HepG2 (cell line): ENCODE results near the gene SLC25A20. TPM values are rescaled to one million over a fixed set of nuclear protein-coding genes. Genes with fewer than 3 reads are reported as not detected.
A peak's percentile ranks its signal among the peaks of the same experiment; 100 is the strongest.

Experiments used
- ASH2L ChIP-seq: fragments of 300-600, 200-600 bp; sonication (generic); IDR thresholded peaks from 2 replicates; pipeline ENCODE4 v1.7.0; 2017; ENCODE audit warnings: low read depth, mild to moderate bottlenecking, moderate library complexity, mixed read lengths, low read length; ENCODE audit not compliant: insufficient read length
- HNRNPLL ChIP-seq: fragments of 200-400 bp; formaldehyde crosslinking; IDR thresholded peaks from 2 replicates; pipeline ENCODE4 v1.6.1; 2017; ENCODE audit warnings: mild to moderate bottlenecking, low read depth, low read length; ENCODE audit not compliant: poor library complexity, severe bottlenecking
- JUN ChIP-seq: sonication (generic); formaldehyde crosslinking; IDR thresholded peaks from 2 replicates; pipeline ENCODE4 v1.4.0; 2020; ENCODE audit warnings: mild to moderate bottlenecking, missing genetic modification reagents
- MYC ChIP-seq: sonication (generic); formaldehyde crosslinking; IDR thresholded peaks from 2 replicates; pipeline ENCODE4 v1.9.0; 2021; ENCODE audit warnings: missing genetic modification reagents, borderline replicate concordance
- PITX1 ChIP-seq: sonication (generic); formaldehyde crosslinking; IDR thresholded peaks from 2 replicates; pipeline ENCODE4 v1.5.1; 2020; ENCODE audit warnings: mild to moderate bottlenecking, missing genetic modification reagents
- SNAPC4 ChIP-seq: sonication (generic); formaldehyde crosslinking; IDR thresholded peaks from 2 replicates; pipeline ENCODE4 v1.4.0; 2020; ENCODE audit warnings: mild to moderate bottlenecking, missing genetic modification reagents
- SP140L ChIP-seq: sonication (generic); formaldehyde crosslinking; IDR thresholded peaks from 2 replicates; pipeline ENCODE4 v1.4.0; 2020; ENCODE audit warnings: missing genetic modification reagents, borderline replicate concordance
- TARDBP ChIP-seq: sonication (generic); formaldehyde crosslinking; IDR thresholded peaks from 2 replicates; pipeline ENCODE4 v1.8.0; 2022; ENCODE audit warnings: mild to moderate bottlenecking, missing genetic modification reagents
- THAP11 ChIP-seq: IDR thresholded peaks from 2 replicates; pipeline ENCODE4 v1.6.1; 2016; ENCODE audit warnings: missing biosample characterization, missing genetic modification reagents
- XBP1 ChIP-seq: sonication (generic); formaldehyde crosslinking; IDR thresholded peaks from 2 replicates; pipeline ENCODE4 v1.5.0; 2020; ENCODE audit warnings: missing genetic modification reagents
- ZBTB20 ChIP-seq: sonication (generic); formaldehyde crosslinking; IDR thresholded peaks from 2 replicates; pipeline ENCODE4 v1.8.1; 2023; ENCODE audit warnings: missing genetic modification reagents, low read depth, mild to moderate bottlenecking, borderline replicate concordance
- ZNF142 ChIP-seq: sonication (generic); formaldehyde crosslinking; IDR thresholded peaks from 2 replicates; pipeline ENCODE4 v1.4.0; 2020; ENCODE audit warnings: missing genetic modification reagents
- ZNF274 ChIP-seq: sonication (generic); formaldehyde crosslinking; IDR thresholded peaks from 2 replicates; pipeline ENCODE4 v1.5.1; 2020; ENCODE audit warnings: mild to moderate bottlenecking, missing genetic modification reagents
- ZNF503 ChIP-seq: sonication (generic); formaldehyde crosslinking; IDR thresholded peaks from 2 replicates; pipeline ENCODE4 v1.4.0; 2020; ENCODE audit warnings: missing genetic modification reagents
- ZNF577 ChIP-seq: sonication (generic); formaldehyde crosslinking; IDR thresholded peaks from 2 replicates; pipeline ENCODE4 v1.4.0; 2020; ENCODE audit warnings: mild to moderate bottlenecking, low read depth, missing genetic modification reagents, borderline replicate concordance
- ZNF792 ChIP-seq: IDR thresholded peaks from 2 replicates; pipeline ENCODE4 v1.6.1; 2016
- polyA plus RNA-seq, 8 experiments: library from polyadenylated mRNA; depleted of rRNA in 3 of 8; stranded (reverse) in 7 of 8; unstranded in 1 of 8; fragments of >200 nt; fragmentation: Illumina TruSeq in 4 of 8; extraction: Trizol in 4 of 8; gene quantifications; 2 replicates each; pipeline versions ENCODE4 v1.2.1 to v1.2.3, GENCODE V29; 2011 to 2016; ENCODE audit warnings: low read depth in 4 of 8, missing spikeins in 1 of 8, mixed read lengths in 1 of 8; ENCODE audit not compliant: insufficient read depth in 1 of 8
- total RNA-seq, 5 experiments: library from RNA; depleted of rRNA; stranded (reverse); fragments of >200 nt; fragmentation: Illumina TruSeq; extraction: Trizol; gene quantifications; 2 replicates each; pipeline ENCODE4 v1.2.3, GENCODE V29; 2016; ENCODE audit warnings: low read depth in 1 of 5

The SLC25A20 gene
- total and polyA plus RNA-seq, 2 of the 13 experiments (the other 11 are each of a cell fraction or from before 2014, with no cell fraction given) = 21.1 to 26.6 TPM

GRCh38 chr3:48847504-48848423 is 50.9 kb downstream of the SLC25A20 start, which contains the start of gene PRKAR2A (continued):
- TF ChIP-seq ZBTB20 (CRISPR knock-in tag) (no peak), THAP11 (peak; percentile 60; the same call in 1 of the 2 replicates), ZNF274 (CRISPR knock-in tag) (no peak), ZNF503 (CRISPR knock-in tag) (peak; percentile 56; the same call in 1 of the 2 replicates), ZNF792 (CRISPR knock-in tag) (no peak), SNAPC4 (CRISPR knock-in tag) (no peak), TARDBP (CRISPR knock-in tag) (peak; percentile 62), ZNF142 (peak; percentile 88), JUN (peak; percentile 70; the same call in 1 of the 2 replicates), ASH2L (peak; percentile 96), HNRNPLL (peak; percentile 2), MYC (CRISPR knock-in tag) (peak; percentile 43), XBP1 (CRISPR knock-in tag) (no peak), SP140L (CRISPR knock-in tag) (no peak), ZNF577 (CRISPR knock-in tag) (no peak), PITX1 (CRISPR knock-in tag) (no peak)
